Measurements from ENCODE around the gene KDM7A.

DNA sequence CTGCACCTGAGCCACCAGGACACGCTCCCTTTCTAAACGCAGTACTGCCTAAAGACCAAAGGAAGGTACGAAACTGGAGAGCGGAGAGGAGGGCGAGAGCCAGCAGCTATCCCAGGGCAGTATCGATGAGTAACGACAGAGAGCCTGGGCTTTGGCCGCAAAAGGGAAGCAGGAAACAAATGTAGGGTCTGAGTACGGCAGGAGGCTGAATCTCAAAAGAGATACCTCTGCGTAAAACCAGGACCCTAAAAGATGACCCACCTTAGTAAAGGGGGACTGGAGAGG is 134.5 kb downstream of the KDM7A start:
- TF ChIP-seq, protein P1, sequence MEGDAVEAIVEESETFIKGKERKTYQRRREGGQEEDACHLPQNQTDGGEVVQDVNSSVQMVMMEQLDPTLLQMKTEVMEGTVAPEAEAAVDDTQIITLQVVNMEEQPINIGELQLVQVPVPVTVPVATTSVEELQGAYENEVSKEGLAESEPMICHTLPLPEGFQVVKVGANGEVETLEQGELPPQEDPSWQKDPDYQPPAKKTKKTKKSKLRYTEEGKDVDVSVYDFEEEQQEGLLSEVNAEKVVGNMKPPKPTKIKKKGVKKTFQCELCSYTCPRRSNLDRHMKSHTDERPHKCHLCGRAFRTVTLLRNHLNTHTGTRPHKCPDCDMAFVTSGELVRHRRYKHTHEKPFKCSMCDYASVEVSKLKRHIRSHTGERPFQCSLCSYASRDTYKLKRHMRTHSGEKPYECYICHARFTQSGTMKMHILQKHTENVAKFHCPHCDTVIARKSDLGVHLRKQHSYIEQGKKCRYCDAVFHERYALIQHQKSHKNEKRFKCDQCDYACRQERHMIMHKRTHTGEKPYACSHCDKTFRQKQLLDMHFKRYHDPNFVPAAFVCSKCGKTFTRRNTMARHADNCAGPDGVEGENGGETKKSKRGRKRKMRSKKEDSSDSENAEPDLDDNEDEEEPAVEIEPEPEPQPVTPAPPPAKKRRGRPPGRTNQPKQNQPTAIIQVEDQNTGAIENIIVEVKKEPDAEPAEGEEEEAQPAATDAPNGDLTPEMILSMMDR (IDR thresholded peaks at IDR 0.05), result no peak
- TF ChIP-seq POLR2A (IDR thresholded peaks at IDR 0.05), result no peak
- TF ChIP-seq EP300 (IDR thresholded peaks at IDR 0.05), result no peak
